Gastroesophageal sphincter (tissue), 4 donors: Measurements from ENCODE around the gene SH2D6. TPM values are rescaled to one million over a fixed set of nuclear protein-coding genes. Genes with fewer than 3 reads are reported as not detected.

Experiments used
- ATAC-seq: fragments of 150-250 bp; one replicate; pipeline ENCODE4 v1.9.1; 2016; ENCODE audit warnings: mild to moderate bottlenecking, moderate library complexity
- H3K27ac ChIP-seq, 4 donors: fragments of 200-600 bp; sonication (generic) in 3 of 4; 1 replicate in 3 of 4; 2 replicates in 1 of 4; pipeline ENCODE4 v1.5.1; 2016 to 2019
- H3K27me3 ChIP-seq: fragments of 200-600 bp; sonication (generic); one replicate; pipeline ENCODE4 v1.5.1; 2019
- H3K36me3 ChIP-seq, 2 donors: fragments of 200-600 bp; sonication (generic); one replicate each; pipeline ENCODE4 v1.5.1; 2019; ENCODE audit warnings: control low read depth in 1 of 2
- H3K4me1 ChIP-seq, 3 donors: fragments of 200-600 bp; sonication (generic); 1 replicate in 2 of 3; 2 replicates in 1 of 3; pipeline ENCODE4 v1.5.1; 2016 to 2019; ENCODE audit warnings: control low read depth in 2 of 3
- H3K4me3 ChIP-seq, 2 donors: fragments of 200-600 bp; sonication (generic); one replicate each; pipeline ENCODE4 v1.5.1; 2019; ENCODE audit warnings: mild to moderate bottlenecking in 1 of 2, moderate library complexity in 1 of 2
- H3K9me3 ChIP-seq, 3 donors: fragments of 200-600 bp; sonication (generic); one replicate each; pipeline ENCODE4 v1.5.1; 2017 to 2019; ENCODE audit warnings: control low read depth in 2 of 3
- EP300 ChIP-seq: sonication (generic); formaldehyde crosslinking; IDR thresholded peaks from one replicate; pipeline ENCODE4 v1.6.1; 2017; ENCODE audit warnings: antibody characterized with exemption, mild to moderate bottlenecking
- POLR2A ChIP-seq, 2 donors: fragments of 450-650 bp; IDR thresholded peaks; one replicate each; pipeline ENCODE4 v1.6.1; 2017; ENCODE audit warnings: antibody characterized with exemption in 2 of 2, mild to moderate bottlenecking in 2 of 2, moderate library complexity in 1 of 2
- POLR2AphosphoS5 ChIP-seq: sonication (generic); formaldehyde crosslinking; IDR thresholded peaks from one replicate; pipeline ENCODE4 v1.6.1; 2017; ENCODE audit warnings: antibody characterized with exemption
- WGBS, 2 donors: methylation state at CpG; one replicate each; pipeline ENCODE4 v1.1.5; 2018; ENCODE audit warnings: low coverage in 1 of 2; 5-methylcytosine and 5-hydroxymethylcytosine counted together
- total RNA-seq, 4 donors: library from RNA; depleted of rRNA; stranded (reverse); fragments of >200 nt; gene quantifications; one replicate each; pipeline ENCODE4 v1.1.0, GENCODE V29; 2016
- TF ChIP-seq, protein P1 (sequence below), 4 experiments: fragments of 200-600 bp in 2 of 4; fragments of 450-650 bp in 2 of 4; sonication (generic) in 1 of 4; IDR thresholded peaks; one replicate each; pipeline ENCODE4 v1.5.1; 2017 to 2019; ENCODE audit warnings: antibody characterized with exemption in 4 of 4, mild to moderate bottlenecking in 2 of 4, moderate library complexity in 2 of 4

SH2D6 gene
- total RNA-seq, 4 donors from 2014 or later, result not detected

DNA sequence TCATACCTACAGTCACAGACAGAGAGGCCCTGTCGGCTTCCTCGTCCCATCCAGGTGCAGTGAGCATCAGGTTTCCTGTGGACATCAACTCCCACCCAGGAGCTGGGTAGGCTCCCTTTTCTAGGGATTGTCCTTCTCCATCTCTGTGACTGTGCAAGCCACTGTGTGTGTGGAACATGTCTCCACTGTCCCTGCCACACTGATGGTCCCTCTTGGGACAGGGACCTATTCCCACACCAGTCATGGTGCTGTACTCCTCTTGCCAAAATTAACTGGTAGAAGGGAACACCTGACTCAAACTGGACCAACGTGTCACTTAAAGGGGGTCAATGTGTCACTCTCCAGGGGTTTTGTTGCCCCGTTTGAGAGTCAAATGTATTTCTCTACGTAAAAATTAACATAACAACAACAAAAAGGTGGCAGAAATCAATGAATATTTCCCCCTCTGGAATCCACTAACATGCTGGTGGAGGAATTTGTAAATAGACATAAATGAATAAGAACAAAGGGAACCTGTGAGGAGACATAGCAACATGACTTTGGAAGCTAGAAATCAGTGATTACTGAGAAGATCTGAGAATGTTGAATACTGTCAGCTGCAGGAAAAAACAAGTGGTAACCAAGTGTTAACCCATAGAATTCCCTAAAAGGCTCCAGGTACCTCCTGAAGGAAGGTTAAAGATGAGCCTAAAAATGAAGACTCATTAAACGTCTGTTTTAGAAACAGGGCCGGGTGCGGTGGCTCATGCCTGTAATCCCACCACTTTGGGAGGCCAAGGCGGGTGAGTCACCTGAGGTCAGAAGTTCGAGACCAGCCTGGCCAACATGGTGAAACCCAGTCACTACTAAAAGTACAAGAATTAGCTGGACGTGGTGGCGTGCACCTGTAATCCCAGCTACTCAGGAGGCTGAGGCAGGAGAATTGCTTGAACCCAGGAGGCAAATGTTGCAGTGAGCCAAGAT is 40.4 kb downstream of the SH2D6 start:
- H3K27me3 ChIP-seq, result no peaks in the 10 kb centered on the region
- H3K4me1 ChIP-seq, result no peaks in the 10 kb centered on the region
- H3K36me3 ChIP-seq, result no peaks in the 10 kb centered on the region
- no peaks in the 10 kb centered on the region for H3K9me3 ChIP-seq
- no peak for ATAC-seq
- H3K27ac ChIP-seq, result no peak overlapping the region
- TF ChIP-seq POLR2AphosphoS5 (no peak), EP300 (no peak), POLR2A (IDR thresholded peaks at IDR 0.05) (no peak)
- TF ChIP-seq, protein P1, sequence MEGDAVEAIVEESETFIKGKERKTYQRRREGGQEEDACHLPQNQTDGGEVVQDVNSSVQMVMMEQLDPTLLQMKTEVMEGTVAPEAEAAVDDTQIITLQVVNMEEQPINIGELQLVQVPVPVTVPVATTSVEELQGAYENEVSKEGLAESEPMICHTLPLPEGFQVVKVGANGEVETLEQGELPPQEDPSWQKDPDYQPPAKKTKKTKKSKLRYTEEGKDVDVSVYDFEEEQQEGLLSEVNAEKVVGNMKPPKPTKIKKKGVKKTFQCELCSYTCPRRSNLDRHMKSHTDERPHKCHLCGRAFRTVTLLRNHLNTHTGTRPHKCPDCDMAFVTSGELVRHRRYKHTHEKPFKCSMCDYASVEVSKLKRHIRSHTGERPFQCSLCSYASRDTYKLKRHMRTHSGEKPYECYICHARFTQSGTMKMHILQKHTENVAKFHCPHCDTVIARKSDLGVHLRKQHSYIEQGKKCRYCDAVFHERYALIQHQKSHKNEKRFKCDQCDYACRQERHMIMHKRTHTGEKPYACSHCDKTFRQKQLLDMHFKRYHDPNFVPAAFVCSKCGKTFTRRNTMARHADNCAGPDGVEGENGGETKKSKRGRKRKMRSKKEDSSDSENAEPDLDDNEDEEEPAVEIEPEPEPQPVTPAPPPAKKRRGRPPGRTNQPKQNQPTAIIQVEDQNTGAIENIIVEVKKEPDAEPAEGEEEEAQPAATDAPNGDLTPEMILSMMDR (IDR thresholded peaks at IDR 0.05), result no peak
- H3K4me3 ChIP-seq, result no peak overlapping the region
- 54 to 82% methylated on average over 3 to 8 of the region's 12 CpGs for WGBS, 2 donors

DNA sequence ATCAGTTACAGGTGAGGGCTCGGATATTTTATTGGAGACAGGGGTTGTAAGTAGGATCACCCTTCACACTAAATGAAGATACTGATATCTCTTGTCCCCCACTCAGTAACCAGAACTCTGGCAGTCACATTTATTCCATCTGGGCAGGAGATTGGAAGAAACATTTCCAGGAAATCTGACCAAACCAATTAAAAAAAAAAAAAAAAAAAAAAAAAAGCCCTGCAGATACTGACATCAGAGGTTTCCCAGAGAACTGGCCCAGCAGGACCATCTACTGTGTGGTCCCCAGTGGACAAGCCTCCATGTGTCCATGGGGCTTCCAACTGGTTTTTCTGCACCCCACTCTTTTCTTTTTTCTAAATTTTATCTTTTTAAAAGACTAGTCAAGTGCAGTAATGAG is 41.3 kb downstream of the SH2D6 start:
- H3K4me1 ChIP-seq, result no peaks in the 10 kb centered on the region
- WGBS, 2 donors, result 80% methylated on average over 1 of the region's 1 CpG; no CpG with 5 or more reads in 1 of the 2 donors
- no peaks in the 10 kb centered on the region for H3K27me3 ChIP-seq
- H3K4me3 ChIP-seq, result no peak overlapping the region
- no peak overlapping the region for H3K27ac ChIP-seq
- H3K36me3 ChIP-seq, result no peaks in the 10 kb centered on the region
- no peak for ATAC-seq
- no peak for TF ChIP-seq EP300
- no peak for TF ChIP-seq POLR2AphosphoS5
- TF ChIP-seq POLR2A (IDR thresholded peaks at IDR 0.05), result no peak
- TF ChIP-seq, protein P1 (IDR thresholded peaks at IDR 0.05), result no peak
- H3K9me3 ChIP-seq, result no peaks in the 10 kb centered on the region

DNA sequence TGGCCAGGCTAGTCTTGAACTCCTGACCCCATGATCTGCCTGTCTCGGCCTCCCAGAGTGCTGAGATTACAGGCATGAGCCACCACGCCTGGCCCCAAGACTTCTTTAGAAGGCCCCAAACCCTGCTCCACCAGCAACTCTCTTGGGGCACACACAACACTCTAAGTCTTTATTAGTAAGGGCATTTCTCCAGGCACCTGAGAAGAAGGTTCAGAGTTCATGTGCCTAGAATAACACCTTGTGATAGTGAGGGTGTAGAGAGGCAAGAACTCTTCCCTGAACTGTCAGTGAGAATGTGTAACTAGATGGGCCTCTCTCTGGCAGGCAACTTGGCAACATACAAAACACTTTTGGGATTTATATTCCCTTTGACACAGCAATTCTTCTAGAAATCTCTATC is 43.8 kb downstream of the SH2D6 start:
- Histone ChIP-seq H3K4me1 (no peaks in the 10 kb centered on the region), H3K36me3 (no peaks in the 10 kb centered on the region), H3K27me3 (no peaks in the 10 kb centered on the region), H3K27ac (no peak overlapping the region), H3K9me3 (no peaks in the 10 kb centered on the region), H3K4me3 (no peak overlapping the region)
- 100% methylated on average over 2 of the region's 2 CpGs; no CpG with 5 or more reads in 1 of the 2 donors for WGBS, 2 donors
- no peak for TF ChIP-seq POLR2A (IDR thresholded peaks at IDR 0.05)
- TF ChIP-seq, protein P1 (IDR thresholded peaks at IDR 0.05), result no peak
- no peak for TF ChIP-seq POLR2AphosphoS5
- ATAC-seq, result no peak

DNA sequence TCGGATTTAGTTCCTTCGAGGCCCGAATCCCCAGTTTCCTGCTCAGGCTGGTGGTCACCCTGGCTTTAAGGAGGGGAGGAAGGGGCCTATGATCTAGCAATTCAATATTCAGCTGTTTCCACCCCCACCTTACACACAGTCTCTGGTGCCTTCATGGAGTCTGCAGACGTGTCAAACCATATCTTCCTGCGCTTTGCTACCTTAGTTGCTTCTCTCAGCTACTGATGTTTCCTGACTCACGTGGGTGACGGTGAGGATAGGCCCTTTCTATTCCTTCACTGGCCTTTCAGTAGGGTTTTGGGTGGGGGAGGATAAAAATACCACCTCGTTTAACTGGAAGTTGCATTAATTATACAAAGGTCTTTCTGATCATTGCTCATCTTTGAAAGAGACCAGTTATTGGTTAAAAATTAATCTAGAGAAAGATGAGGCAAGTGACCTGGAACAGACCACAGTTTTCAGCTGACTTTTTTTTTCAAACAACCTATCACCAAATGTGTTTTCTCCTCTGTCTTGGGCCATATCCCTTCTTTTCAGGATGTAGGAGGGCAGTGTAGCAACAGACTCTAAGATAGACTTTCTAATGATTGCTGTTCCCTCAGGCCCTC is 49.7 kb downstream of the SH2D6 start:
- TF ChIP-seq EP300, result no peak
- no peak for TF ChIP-seq POLR2AphosphoS5
- TF ChIP-seq POLR2A (IDR thresholded peaks at IDR 0.05), result no peak
- TF ChIP-seq, protein P1 (IDR thresholded peaks at IDR 0.05), result no peak
- WGBS, 2 donors, result 38 to 74% methylated on average over 3 to 8 of the region's 8 CpGs
- Histone ChIP-seq H3K27me3 (no peaks in the 10 kb centered on the region), H3K36me3 (no peaks in the 10 kb centered on the region), H3K4me1 (peaks cover 4 to 28% (median 11%) of the 10 kb centered on the region in 3 donors), H3K4me3 (no peak overlapping the region), H3K27ac (peak overlapping the region in 1 of 4 donors; percentile 8), H3K9me3 (no peaks in the 10 kb centered on the region)
- ATAC-seq, result no peak
